ENCODE data around the gene SHOC1.
"Not testable (repeated sequence)": the region's sequence is repeated elsewhere in the genome, so short reads cannot be mapped to it uniquely, and the experiment has no call there.

Gene SHOC1

DNA sequence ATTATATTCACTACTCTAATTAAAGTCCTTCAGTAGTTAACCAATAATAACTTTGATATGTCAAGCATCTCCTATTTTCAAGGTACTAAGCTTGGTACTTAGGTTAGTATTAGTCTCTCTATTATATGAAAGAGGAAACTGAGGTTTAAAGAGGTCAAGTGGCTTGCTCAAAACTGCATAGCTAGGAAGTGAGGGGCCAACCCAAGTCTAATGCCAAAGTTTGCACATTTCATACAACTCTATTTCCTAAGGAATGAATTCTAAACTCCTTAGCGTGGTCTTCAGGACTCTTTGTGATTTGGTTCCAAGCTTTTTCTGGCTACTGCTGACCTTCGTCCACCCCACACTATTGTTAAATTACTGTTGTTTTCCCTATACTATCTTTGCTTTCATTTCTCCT is 9.9 kb upstream of the SHOC1 start:
- no peak for DNase-seq

DNA sequence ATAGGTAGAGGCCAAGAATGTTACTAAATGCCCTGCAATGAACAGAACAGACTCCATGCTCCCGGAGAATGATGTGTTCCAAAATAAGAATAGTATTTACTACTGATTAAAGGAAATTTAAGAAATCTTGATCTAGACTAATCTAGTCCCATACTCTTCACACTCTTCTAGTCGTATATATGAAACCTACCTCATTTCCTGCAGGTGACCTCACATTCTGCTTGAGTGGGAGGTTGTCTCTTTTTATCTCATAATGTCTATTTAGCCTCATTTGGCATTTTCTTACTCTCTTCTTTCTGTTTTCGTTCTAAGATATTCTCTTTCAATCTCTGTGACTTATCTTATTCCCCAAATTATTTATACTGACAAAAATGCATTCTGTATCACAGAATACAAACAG is 9.2 kb upstream of the SHOC1 start:
- DNase-seq: no peak

DNA sequence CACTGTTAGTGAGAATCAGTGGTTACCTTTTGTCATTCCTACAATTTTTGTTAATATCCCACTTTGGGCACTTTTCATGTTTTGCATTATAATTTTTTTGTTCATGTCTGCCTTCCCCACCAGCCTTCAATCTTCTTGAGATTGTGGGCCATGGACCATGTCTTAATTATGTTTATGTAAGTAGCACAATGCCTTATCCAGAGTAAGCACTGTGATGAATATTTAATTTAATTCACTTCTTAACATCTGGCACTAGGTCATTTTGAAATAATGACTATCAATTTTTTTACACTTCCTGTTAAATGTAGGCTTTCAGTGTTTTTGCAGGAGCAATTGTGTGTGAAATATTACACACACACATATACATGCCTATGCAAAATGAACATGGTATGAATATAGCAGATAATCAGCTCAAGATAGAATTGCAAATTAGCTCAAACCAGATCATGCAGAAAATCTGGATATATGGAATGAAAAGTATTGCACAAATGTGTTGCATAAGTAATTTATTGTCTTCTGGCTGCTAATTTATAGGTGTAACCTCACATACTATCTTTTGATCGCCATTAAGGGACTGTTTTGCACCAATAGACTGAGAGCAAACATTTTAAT is 5.3 kb upstream of the SHOC1 start:
- no peak for DNase-seq

DNA sequence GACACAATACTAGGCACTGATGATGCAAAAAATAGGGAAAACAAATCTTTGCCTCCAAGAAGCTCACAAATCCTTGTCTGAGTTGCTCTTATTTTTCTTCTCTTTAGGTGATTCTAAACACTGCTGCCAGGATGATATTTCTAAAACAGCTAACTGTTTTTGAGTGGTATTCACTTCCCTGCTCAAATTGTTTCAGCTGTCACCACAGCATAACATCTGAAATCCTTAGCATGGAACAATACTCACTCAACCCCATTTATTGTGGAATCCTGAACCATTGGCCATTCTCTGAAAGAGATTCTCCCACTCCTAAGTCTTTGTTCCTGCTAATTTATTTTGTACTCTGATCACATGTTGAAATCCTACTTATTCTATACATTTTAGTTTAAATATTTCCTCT is 4.8 kb upstream of the SHOC1 start:
- no peak for DNase-seq

DNA sequence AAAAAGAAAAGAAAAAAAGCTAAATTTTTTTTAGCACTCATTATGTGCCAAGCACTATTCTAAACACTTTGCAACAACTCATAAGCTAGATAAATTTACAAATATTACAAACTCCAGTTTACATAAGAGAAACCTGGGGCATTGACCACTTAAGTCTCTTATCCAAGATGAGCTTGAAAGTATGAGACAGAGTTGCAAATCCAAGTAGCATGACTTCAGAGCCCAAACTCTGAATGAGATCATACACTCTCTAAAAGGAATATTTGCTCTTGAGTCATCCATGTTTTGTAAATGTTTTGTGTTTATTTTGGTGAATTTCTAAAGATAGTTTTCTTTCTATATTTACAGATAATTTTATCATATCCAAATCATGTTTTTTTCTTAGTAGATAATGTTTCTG is 4.0 kb upstream of the SHOC1 start:
- no peak for DNase-seq

- no peak for DNase-seq
These were observed 761 bp upstream of the SHOC1 start for GRCh38 chr9:111795557-111795839.

- not testable (repeated sequence) for DNase-seq
These were observed 2.9 kb downstream of the SHOC1 start for GRCh38 chr9:111791821-111792220.

DNA sequence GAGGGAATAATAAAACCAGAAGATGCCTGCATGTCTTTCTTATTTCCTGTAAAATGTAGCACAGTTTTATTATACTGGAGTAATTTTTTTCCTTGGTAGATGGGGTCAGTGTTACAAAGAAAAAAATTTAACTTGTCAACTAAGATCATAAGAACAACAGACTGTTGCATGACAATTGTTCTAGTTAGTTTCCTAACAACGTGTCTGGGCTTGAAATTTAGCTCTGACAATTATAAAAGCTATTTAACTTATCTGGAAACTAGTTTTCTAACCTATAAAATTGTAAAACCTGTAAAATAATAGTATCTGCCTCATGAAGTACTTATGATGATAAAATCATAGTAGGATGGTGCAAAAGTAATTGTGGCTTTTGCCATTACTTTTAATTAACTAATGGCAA is 4.9 kb downstream of the SHOC1 start:
- no peak for DNase-seq

GRCh38 chr9:111783857-111784256 is 10.9 kb downstream of the SHOC1 start:
- no peak for DNase-seq

DNA sequence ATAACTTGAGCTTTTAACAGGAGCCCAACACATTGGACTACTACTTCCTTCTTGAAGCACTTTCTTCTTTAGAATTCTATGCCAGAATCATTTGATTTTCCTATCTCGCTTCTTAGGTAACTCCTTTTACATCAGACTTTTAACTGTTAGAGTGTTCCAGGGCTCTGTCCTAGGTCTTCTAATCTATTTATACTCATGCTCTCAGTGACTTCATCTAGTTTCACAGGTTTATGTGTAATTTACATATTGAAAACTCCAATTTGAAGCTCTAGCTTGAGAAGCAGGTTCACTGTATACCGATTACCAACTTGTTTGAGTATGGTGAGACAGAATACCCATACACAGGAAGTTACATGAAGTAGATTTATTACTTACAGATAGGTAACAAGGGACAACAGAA is 11.3 kb downstream of the SHOC1 start:
- no peak for DNase-seq

- DNase-seq: no peak
These were observed 28.7 kb downstream of the SHOC1 start for GRCh38 chr9:111766066-111766465.

DNA sequence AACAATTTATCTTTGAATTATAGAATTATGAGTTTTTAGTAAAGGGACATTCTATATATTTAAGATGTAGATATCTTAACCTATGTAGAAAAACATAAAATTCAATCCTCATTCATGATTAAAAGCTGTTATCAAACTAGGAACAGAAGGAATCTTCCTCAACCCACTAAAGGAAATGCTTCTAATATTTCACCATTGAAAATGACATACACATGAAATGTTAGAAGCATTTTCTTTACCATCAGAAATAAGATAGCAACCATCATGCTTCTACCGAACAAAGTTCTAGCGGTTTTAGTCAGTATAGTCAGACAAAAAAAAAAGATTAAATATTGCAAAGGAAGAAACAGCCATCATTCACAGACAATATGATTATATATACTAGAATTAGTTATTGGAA is 32.2 kb downstream of the SHOC1 start:
- DNase-seq: no peak

DNA sequence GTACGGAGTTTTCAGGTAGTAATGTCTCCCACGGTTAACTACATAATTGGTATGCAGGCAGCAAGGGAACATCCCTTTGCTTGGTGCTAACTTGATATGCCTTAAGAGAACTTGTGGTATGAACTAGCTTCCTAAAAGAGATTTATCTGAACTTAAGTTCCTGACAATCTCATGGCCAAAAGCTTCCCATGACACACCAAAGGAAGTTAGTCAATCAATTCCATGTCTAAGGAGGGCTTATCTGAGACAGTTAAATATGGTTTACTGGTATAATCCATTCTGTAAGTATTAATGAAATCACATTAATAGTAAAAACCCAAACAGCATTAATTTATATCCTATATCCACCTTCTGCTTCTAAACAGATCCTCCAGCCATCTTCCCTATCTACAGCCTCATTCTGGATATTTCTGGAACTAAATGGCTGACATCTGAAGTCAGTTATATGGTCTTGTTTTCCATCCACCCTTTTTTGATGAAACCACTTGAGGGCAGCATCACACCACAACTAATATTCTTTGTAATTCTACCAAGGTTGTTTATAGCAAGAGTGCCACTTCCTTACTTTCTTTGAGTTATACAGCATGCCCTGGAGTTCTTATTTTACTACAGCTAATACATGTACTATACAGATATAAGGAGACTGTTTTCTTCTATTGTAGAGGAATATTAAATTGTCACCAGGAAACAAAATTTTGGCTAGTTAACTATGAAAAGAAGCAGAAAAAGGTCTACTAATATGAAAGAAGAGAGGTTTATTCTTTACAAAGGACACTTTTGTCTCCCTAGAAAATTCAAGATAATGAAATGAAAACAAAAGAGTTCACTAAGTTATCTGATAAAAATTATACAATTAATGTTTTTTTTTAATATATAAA is 34.7 kb downstream of the SHOC1 start:
- peak; percentile 21 for DNase-seq

- no peak for DNase-seq
These were observed 39.9 kb downstream of the SHOC1 start for GRCh38 chr9:111754800-111755199.

GRCh38 chr9:111752455-111752854 is 42.3 kb downstream of the SHOC1 start:
- no peak for DNase-seq

Data from NCI-H1048 (cell line).